CD4-positive, alpha-beta memory T cell (primary cell): Measurements from ENCODE around the gene MLKL. TPM values are rescaled to one million over a fixed set of nuclear protein-coding genes. Genes with fewer than 3 reads are reported as not detected.

Experiments
- CTCF ChIA-PET: fragments of 350-600 bp; sonication (Branson Sonifier 250); formaldehyde crosslinking; loops from one replicate; lab custom pipeline; 2021; ENCODE audit warnings: inconsistent platforms; ENCODE audit not compliant: partially characterized antibody; lab: Charles Lee
- POLR2A ChIA-PET: fragments of 350-600 bp; sonication (Branson Sonifier 250); formaldehyde crosslinking; loops from one replicate; lab custom pipeline; 2021; ENCODE audit not compliant: partially characterized antibody; lab: Charles Lee
- DNase-seq, 5 donors: peaks; one replicate each; pipeline versions ENCODE4 v3.0.0 to v3.0.0-alpha.2; 2020 to 2022; ENCODE audit warnings: mixed read lengths in 1 of 5
- H3K27ac ChIP-seq: one replicate; pipeline ENCODE4 v1.7.0; 2013; ENCODE audit warnings: low read depth, low read length
- H3K27me3 ChIP-seq: 2 replicates; pipeline ENCODE4 v1.7.0; 2013; ENCODE audit warnings: mild to moderate bottlenecking, low read length, moderate library complexity; ENCODE audit not compliant: insufficient read depth
- H3K36me3 ChIP-seq: 2 replicates; pipeline ENCODE4 v1.7.0; 2013; ENCODE audit warnings: mild to moderate bottlenecking, low read length, moderate library complexity; ENCODE audit not compliant: insufficient read depth
- H3K4me1 ChIP-seq: 2 replicates; pipeline ENCODE4 v1.7.0; 2013; ENCODE audit warnings: mild to moderate bottlenecking, low read length, moderate library complexity; ENCODE audit not compliant: insufficient read depth
- H3K4me3 ChIP-seq, 2 donors: one replicate each; pipeline ENCODE4 v1.7.0; 2013; ENCODE audit warnings: low read length in 2 of 2, mild to moderate bottlenecking in 1 of 2
- H3K9me3 ChIP-seq, 2 donors: one replicate each; pipeline ENCODE4 v1.7.0; 2013; ENCODE audit warnings: low read length in 2 of 2, control low read depth in 1 of 2; ENCODE audit not compliant: control insufficient read depth in 1 of 2
- H3K27ac Mint-ChIP-seq, 7 donors: one replicate each; pipeline ENCODE4 v1.8.0; 2020 to 2021; ENCODE audit warnings: mixed read lengths in 7 of 7, mild to moderate bottlenecking in 6 of 7, inconsistent platforms in 3 of 7, moderate library complexity in 3 of 7
- H3K27me3 Mint-ChIP-seq, 2 donors: one replicate each; pipeline ENCODE4 v1.8.0; 2020 to 2021; ENCODE audit warnings: mixed read lengths in 2 of 2
- H3K36me3 Mint-ChIP-seq, 2 donors: one replicate each; pipeline ENCODE4 v1.8.0; 2020 to 2021; ENCODE audit warnings: mixed read lengths in 2 of 2, inconsistent platforms in 1 of 2, mild to moderate bottlenecking in 1 of 2
- H3K4me1 Mint-ChIP-seq, 4 donors: one replicate each; pipeline ENCODE4 v1.8.0; 2020 to 2021; ENCODE audit warnings: mixed read lengths in 4 of 4, mild to moderate bottlenecking in 1 of 4
- H3K4me3 Mint-ChIP-seq, 8 donors: one replicate each; pipeline ENCODE4 v1.8.0; 2020 to 2021; ENCODE audit warnings: mixed read lengths in 8 of 8, mild to moderate bottlenecking in 7 of 8, moderate library complexity in 6 of 8, inconsistent platforms in 3 of 8
- H3K9me3 Mint-ChIP-seq, 8 donors: one replicate each; pipeline ENCODE4 v1.8.0; 2020 to 2021; ENCODE audit warnings: mixed read lengths in 8 of 8, mild to moderate bottlenecking in 5 of 8, inconsistent platforms in 3 of 8, moderate library complexity in 1 of 8
- intact Hi-C: fragments of 100-400 bp; cut with micrococcal nuclease; formaldehyde crosslinking; loops from one replicate; pipeline ENCODE4 v1.15.1; 2023
- polyA plus RNA-seq, 2 donors: library from polyadenylated mRNA; unstranded; fragments of 300-500 nt; fragmentation: Illumina TruSeq; gene quantifications; one replicate each; pipeline ENCODE4 v1.2.3, GENCODE V29; 2021
- total RNA-seq, 2 experiments: library from RNA; stranded (reverse); gene quantifications; one replicate each; pipeline ENCODE4 v1.2.3, GENCODE V29; 2021

The MLKL gene
- total and polyA plus RNA-seq, 4 experiments from 2014 or later: 12.5 to 40.6 (median 29.2) TPM

GRCh38 chr16:74716355-74716754 is 15.7 kb upstream of the MLKL start:
- Histone ChIP-seq H3K27ac (no peak overlapping the region), H3K9me3 (no peaks in the 10 kb centered on the region), H3K27me3 (no peaks in the 10 kb centered on the region), H3K36me3 (no peaks in the 10 kb centered on the region), H3K4me3 (no peak overlapping the region), H3K4me1 (no peaks in the 10 kb centered on the region)
- Mint-ChIP-seq H3K36me3 (no peaks in the 10 kb centered on the region), H3K4me1 (no peaks in the 10 kb centered on the region), H3K27ac (no peak overlapping the region), H3K27me3 (no peaks in the 10 kb centered on the region), H3K9me3 (no peaks in the 10 kb centered on the region), H3K4me3 (no peak overlapping the region)
- intact Hi-C loops: no loop called here
- ChIA-PET CTCF (no interaction called here), POLR2A (no interaction called here)
- DNase-seq: no peak

GRCh38 chr16:74713876-74714275 is 13.2 kb upstream of the MLKL start:
- Histone ChIP-seq H3K27ac (no peak overlapping the region), H3K4me1 (no peaks in the 10 kb centered on the region), H3K4me3 (no peak overlapping the region), H3K9me3 (no peaks in the 10 kb centered on the region), H3K27me3 (no peaks in the 10 kb centered on the region), H3K36me3 (no peaks in the 10 kb centered on the region)
- CTCF ChIA-PET: interaction anchor here (4.9 to 6.6 kb wide), 2 partner anchors 15 to 149 kb away, joined by 70 to 83 read pairs; partner anchors contain the start of gene MLKL
- POLR2A ChIA-PET: interaction anchor here (1.9 kb wide), 1 partner anchor 13 kb away, joined by 7 read pairs; the partner anchor contains the start of gene MLKL
- H3K4me1 Mint-ChIP-seq: peaks cover 4 to 6% (median 6%) of the 10 kb centered on the region in 4 donors
- H3K9me3 Mint-ChIP-seq: no peaks in the 10 kb centered on the region
- DNase-seq: no peak
- H3K4me3 Mint-ChIP-seq: no peak overlapping the region
- no peaks in the 10 kb centered on the region for H3K27me3 Mint-ChIP-seq
- intact Hi-C loops: no loop called here
- H3K36me3 Mint-ChIP-seq: no peaks in the 10 kb centered on the region
- no peak overlapping the region for H3K27ac Mint-ChIP-seq

- Mint-ChIP-seq H3K4me3 (no peak overlapping the region), H3K4me1 (peaks cover 4 to 6% (median 6%) of the 10 kb centered on the region in 4 donors), H3K9me3 (no peaks in the 10 kb centered on the region), H3K27me3 (no peaks in the 10 kb centered on the region), H3K27ac (no peak overlapping the region), H3K36me3 (no peaks in the 10 kb centered on the region)
- no peak overlapping the region for H3K4me3 ChIP-seq
- H3K9me3 ChIP-seq: no peaks in the 10 kb centered on the region
- ChIA-PET POLR2A (interaction anchor here (1.9 kb wide), 1 partner anchor 12 kb away, joined by 7 read pairs; the partner anchor contains the start of gene MLKL), CTCF (interaction anchor here (0.9 to 6.6 kb wide), 3 partner anchors 8 to 150 kb away, joined by 3 to 83 read pairs (median 70); partner anchors contain the start of gene MLKL)
- intact Hi-C loops: no loop called here
- no peaks in the 10 kb centered on the region for H3K4me1 ChIP-seq
- no peaks in the 10 kb centered on the region for H3K27me3 ChIP-seq
- H3K27ac ChIP-seq: no peak overlapping the region
- no peaks in the 10 kb centered on the region for H3K36me3 ChIP-seq
- DNase-seq: no peak
These were observed 12.7 kb upstream of the MLKL start for GRCh38 chr16:74713325-74713724.

- Histone ChIP-seq H3K27me3 (no peaks in the 10 kb centered on the region), H3K36me3 (no peaks in the 10 kb centered on the region), H3K4me3 (no peak overlapping the region), H3K4me1 (no peaks in the 10 kb centered on the region), H3K9me3 (no peaks in the 10 kb centered on the region), H3K27ac (no peak overlapping the region)
- CTCF ChIA-PET: interaction anchor here (1.2 to 6.6 kb wide), 5 partner anchors 8 to 399 kb away, joined by 3 to 83 read pairs (median 3); partner anchors contain the start of gene MLKL
- intact Hi-C loops: no loop called here
- Mint-ChIP-seq H3K36me3 (no peaks in the 10 kb centered on the region), H3K9me3 (no peaks in the 10 kb centered on the region), H3K27me3 (no peaks in the 10 kb centered on the region), H3K4me3 (no peak overlapping the region), H3K4me1 (peaks cover 4 to 6% (median 6%) of the 10 kb centered on the region in 4 donors), H3K27ac (peak overlapping the region in 2 of 7 donors; percentile 5 to 22)
- POLR2A ChIA-PET: interaction anchor here (1.9 kb wide), 1 partner anchor 11 kb away, joined by 7 read pairs; the partner anchor contains the start of gene MLKL
- DNase-seq: no peak
These were observed 11.3 kb upstream of the MLKL start for GRCh38 chr16:74711938-74712337.

- no peak overlapping the region for H3K4me3 Mint-ChIP-seq
These were observed 9.7 kb upstream of the MLKL start for GRCh38 chr16:74710401-74710800.

GRCh38 chr16:74709441-74709877 is 8.8 kb upstream of the MLKL start:
- DNase-seq: peak; percentile 70 to 79 (median 78)
- intact Hi-C loops: loop anchor here (1.0 to 5.0 kb wide), 5 partner anchors 8 to 402 kb away; no protein-coding TSS in a partner anchor
- Mint-ChIP-seq H3K27ac (peak overlapping the region in 5 of 7 donors; percentile 44 to 93 (median 58)), H3K4me1 (peaks cover 4 to 6% (median 6%) of the 10 kb centered on the region in 4 donors), H3K36me3 (no peaks in the 10 kb centered on the region), H3K4me3 (no peak overlapping the region), H3K9me3 (no peaks in the 10 kb centered on the region), H3K27me3 (no peaks in the 10 kb centered on the region)
- Histone ChIP-seq H3K27ac (no peak overlapping the region), H3K9me3 (no peaks in the 10 kb centered on the region), H3K27me3 (no peaks in the 10 kb centered on the region), H3K36me3 (no peaks in the 10 kb centered on the region), H3K4me3 (no peak overlapping the region), H3K4me1 (no peaks in the 10 kb centered on the region)
- ChIA-PET POLR2A (interaction anchor here (1.1 kb wide), 1 partner anchor 9 kb away, joined by 8 read pairs; the partner anchor contains the start of gene MLKL), CTCF (interaction anchor here (0.9 to 6.6 kb wide), 7 partner anchors 11 to 402 kb away, joined by 3 to 83 read pairs (median 4); partner anchors contain the start of gene MLKL)

More at GRCh38 chr16:74710401-74710800, 9.7 kb upstream of the MLKL start:
- no peaks in the 10 kb centered on the region for H3K4me1 ChIP-seq
- no peak overlapping the region for H3K27ac ChIP-seq
- no peak for DNase-seq
- no peaks in the 10 kb centered on the region for H3K9me3 ChIP-seq
- H3K4me3 ChIP-seq: no peak overlapping the region
- ChIA-PET CTCF (interaction anchor here (0.6 to 6.6 kb wide), 10 partner anchors 10 to 401 kb away, joined by 3 to 83 read pairs (median 4); partner anchors contain the start of gene MLKL), POLR2A (interaction anchor here (1.1 kb wide), 1 partner anchor 10 kb away, joined by 8 read pairs; the partner anchor contains the start of gene MLKL)
- no peaks in the 10 kb centered on the region for H3K9me3 Mint-ChIP-seq
- no peaks in the 10 kb centered on the region for H3K36me3 Mint-ChIP-seq
- intact Hi-C loops: no loop called here
- H3K36me3 ChIP-seq: no peaks in the 10 kb centered on the region
- no peak overlapping the region for H3K27ac Mint-ChIP-seq
- H3K27me3 Mint-ChIP-seq: no peaks in the 10 kb centered on the region
- H3K27me3 ChIP-seq: no peaks in the 10 kb centered on the region
- peaks cover 4 to 6% (median 6%) of the 10 kb centered on the region in 4 donors for H3K4me1 Mint-ChIP-seq

GRCh38 chr16:74700116-74700437 is 585 bp downstream of the MLKL start:
- peak overlapping the region; percentile 76 for H3K27ac ChIP-seq
- Mint-ChIP-seq H3K9me3 (no peaks in the 10 kb centered on the region), H3K27me3 (no peaks in the 10 kb centered on the region), H3K36me3 (peaks cover 13 to 25% of the 10 kb centered on the region in 2 donors), H3K4me3 (peak overlapping the region; percentile 94 to 100 (median 99)), H3K27ac (peak overlapping the region; percentile 93 to 99 (median 97)), H3K4me1 (peaks cover 40 to 69% (median 54%) of the 10 kb centered on the region in 4 donors)
- POLR2A ChIA-PET: interaction anchor here (0.6 to 3.1 kb wide), 12 partner anchors 9 to 950 kb away, joined by 3 to 54 read pairs (median 6); partner anchors contain the start of genes CFDP1, FA2H, GLG1 and KARS1
- peak overlapping the region; percentile 84 to 90 for H3K4me3 ChIP-seq
- CTCF ChIA-PET: interaction anchor here (1.5 to 8.2 kb wide), 6 partner anchors 12 to 499 kb away, joined by 4 to 70 read pairs (median 8); partner anchors contain the start of gene RFWD3
- H3K9me3 ChIP-seq: no peaks in the 10 kb centered on the region
- H3K36me3 ChIP-seq: peaks cover 4% of the 10 kb centered on the region
- intact Hi-C loops: no loop called here
- no peaks in the 10 kb centered on the region for H3K27me3 ChIP-seq
- peak in 3 of 5 donors; percentile 21 to 45 (median 23) for DNase-seq
- peaks cover 44% of the 10 kb centered on the region for H3K4me1 ChIP-seq
